OCI-M2 (cell line): ENCODE results near the gene TRERF1.

Experiments
- DNase-seq: peaks from one replicate; lab custom pipeline; 2025; ENCODE audit not compliant: unreplicated experiment; lab: John Stamatoyannopoulos, UW

TRERF1 gene

GRCh38 chr6:42396720-42397119 lies 55.0 kb downstream of the TRERF1 start:
- no peak for DNase-seq

GRCh38 chr6:42394881-42395620 lies 56.7 kb downstream of the TRERF1 start:
- DNase-seq: no peak

DNA sequence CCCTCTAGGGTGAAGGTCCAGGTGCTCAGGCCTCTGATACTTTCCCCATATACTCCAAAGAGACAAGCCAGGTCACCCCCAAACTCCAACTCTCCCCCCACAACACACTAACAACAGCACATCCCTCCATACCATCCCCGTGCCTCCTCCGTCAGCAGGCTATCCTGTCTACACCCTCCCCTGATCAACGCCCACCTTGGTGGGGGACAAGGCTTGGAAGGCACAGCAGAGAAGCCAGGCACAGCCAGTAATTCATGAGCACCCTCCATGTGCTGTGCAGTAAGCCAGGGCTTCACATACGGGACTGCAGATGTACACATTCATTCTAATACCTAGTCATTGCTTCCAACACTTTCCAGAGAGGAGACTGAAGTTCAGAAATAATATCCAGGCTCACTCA lies 57.6 kb downstream of the TRERF1 start:
- no peak for DNase-seq

DNA sequence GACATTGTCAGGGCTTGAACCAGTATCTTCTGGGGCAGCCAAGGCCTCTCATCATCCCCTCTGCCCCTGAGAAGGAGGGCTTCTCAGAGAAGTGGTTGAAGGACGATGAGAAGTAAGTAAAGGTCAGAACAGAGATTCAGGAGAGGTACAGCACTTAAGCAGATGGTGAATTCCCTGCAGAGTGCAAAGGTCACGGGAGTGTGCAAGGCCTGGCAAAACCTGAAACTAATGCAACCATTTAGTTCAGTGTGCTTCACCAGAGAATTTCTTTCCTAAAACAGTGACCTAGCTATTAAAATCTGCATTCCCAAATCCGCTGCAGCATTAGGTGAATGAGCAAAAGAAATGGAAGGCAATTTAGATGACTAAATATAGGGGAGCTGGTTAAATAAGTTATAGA lies 58.4 kb downstream of the TRERF1 start:
- no peak for DNase-seq

DNA sequence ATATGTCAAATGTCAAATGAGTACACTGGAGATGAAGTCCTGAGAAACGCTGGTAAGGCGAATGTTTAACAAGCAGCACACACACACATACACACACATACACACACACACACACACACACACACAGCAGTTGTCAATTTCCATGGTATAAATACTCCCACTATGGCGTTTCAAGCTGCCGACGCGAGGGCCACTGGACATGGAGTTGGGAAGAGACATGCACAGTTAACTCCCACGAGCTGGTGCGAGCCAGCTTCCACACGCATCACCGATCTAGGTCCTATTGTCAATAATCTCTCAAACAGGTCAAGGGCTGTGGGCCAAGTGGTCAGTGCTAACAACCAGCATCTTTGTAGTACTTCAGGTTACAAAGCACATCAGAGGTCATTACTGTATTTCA lies 58.9 kb downstream of the TRERF1 start:
- DNase-seq: no peak

DNA sequence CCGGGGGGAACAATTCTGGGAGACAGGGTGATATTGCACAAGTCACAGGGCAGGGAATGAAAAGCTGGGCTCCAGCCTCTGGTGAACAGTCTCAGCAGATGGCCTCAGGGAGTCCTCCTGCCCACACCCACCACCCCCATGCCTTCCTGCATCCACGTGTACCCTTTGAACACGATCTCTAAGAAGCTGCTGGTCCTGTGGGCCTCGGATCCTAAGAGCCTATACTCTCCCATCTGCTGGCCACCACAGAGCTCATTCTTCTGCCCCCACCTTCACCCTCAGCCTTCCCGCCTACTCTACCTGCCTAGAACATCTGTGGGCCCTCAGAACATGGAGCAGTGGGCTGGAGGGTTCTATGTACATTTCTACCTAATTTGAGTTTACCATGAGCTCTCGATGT lies 60.3 kb downstream of the TRERF1 start:
- DNase-seq: no peak

GRCh38 chr6:42390228-42390934 lies 61.3 kb downstream of the TRERF1 start:
- no peak for DNase-seq

- DNase-seq: no peak
Observed at GRCh38 chr6:42389736-42390135, 62.0 kb downstream of the TRERF1 start.

DNA sequence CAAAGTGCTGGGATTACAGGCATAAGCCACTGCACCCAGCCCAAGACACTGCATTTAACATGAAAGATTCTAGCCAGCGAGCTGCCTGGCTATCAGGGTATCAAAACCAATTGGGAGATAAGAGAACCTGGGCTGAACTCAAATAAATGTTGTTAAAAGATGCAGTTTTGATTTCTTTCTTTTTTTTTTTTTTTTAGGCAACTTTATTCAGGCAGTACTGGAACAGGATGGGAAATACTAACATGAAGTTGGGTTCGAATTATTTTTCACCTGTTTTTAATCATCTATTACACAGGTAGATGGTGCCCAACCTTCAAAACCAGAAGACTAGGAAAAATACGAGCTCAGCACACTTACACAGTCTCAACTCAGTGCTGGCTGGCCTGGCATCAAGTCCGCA lies 63.7 kb downstream of the TRERF1 start:
- no peak for DNase-seq

DNA sequence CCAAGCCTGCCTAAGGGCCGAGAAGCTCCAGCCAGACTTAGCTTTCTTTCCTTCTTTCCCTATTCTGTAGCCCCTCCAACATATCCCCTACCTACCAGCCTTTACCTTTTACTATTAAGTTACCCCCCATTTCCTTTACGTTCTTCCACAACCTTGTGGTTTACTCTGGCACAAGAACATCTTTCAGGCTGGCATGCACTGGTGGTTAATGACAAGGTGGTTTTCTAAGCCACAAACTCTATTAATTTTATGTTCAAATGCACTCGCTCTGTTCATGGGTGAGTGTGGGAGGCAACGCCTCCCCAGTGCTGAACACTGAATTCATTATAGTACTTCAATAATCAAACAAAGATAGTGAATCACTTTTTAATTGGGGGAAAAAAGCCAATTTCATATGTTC lies 64.4 kb downstream of the TRERF1 start:
- DNase-seq: no peak

DNA sequence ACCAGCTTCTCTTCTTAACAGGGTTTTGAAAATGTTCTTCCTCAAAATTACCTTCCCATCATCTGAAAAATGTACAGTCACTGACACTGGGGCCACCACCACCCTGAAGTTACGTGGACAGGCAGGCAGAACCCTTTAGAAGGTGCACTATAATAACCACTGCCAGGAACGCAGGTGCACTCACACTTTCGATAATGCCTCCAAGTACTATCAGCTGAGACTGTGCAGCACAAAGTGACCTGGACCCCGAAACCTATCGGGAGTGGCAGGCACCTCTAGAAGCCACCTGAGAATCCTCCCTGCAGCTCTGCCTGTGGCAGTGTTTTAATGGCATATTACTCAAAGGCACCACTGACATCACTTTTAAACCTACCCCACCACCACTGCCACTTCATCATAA lies 66.4 kb downstream of the TRERF1 start:
- no peak for DNase-seq

GRCh38 chr6:42383421-42384205 lies 68.1 kb downstream of the TRERF1 start:
- DNase-seq: no peak

- no peak for DNase-seq
Observed at GRCh38 chr6:42381850-42382249, 69.9 kb downstream of the TRERF1 start.

GRCh38 chr6:42380228-42380979 lies 71.3 kb downstream of the TRERF1 start:
- no peak for DNase-seq

DNA sequence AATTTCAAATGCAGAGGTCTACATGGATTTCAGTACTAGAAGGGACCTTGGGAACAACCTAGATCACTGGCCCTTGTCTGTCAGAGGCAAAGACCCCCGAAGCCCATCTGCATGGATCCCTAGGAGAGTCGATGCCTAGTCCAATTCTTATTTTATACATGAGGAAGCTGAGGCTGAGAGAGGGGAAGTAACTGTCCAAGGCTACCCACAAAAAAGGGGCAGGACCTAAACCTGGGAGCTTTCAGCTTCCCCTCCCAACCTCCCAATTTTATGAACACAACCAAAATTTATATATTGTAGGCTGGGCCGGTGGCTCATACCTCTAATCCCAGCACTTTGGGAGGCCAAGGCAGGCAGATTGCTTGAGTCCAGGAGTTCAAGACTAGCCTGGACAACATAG lies 73.2 kb downstream of the TRERF1 start:
- no peak for DNase-seq

DNA sequence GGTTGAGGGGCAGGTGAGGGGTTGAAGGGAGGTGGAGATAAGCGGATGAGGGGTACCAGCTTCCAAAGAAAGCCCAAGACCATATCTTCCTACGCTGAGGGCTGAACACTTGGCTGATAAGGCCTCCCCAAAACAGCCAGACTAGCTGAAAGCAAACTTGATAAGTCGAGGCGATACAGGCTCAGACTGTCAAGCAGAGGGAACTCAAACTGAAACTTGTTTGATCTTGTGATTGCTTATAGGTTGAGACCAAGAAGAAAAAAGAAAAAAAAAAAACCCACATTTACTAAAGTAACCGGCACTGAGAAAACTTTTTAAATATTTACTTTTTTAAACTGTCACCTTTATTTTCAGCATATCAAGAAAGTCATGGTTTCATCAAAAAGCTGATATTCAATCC lies 73.6 kb downstream of the TRERF1 start:
- DNase-seq: no peak

DNA sequence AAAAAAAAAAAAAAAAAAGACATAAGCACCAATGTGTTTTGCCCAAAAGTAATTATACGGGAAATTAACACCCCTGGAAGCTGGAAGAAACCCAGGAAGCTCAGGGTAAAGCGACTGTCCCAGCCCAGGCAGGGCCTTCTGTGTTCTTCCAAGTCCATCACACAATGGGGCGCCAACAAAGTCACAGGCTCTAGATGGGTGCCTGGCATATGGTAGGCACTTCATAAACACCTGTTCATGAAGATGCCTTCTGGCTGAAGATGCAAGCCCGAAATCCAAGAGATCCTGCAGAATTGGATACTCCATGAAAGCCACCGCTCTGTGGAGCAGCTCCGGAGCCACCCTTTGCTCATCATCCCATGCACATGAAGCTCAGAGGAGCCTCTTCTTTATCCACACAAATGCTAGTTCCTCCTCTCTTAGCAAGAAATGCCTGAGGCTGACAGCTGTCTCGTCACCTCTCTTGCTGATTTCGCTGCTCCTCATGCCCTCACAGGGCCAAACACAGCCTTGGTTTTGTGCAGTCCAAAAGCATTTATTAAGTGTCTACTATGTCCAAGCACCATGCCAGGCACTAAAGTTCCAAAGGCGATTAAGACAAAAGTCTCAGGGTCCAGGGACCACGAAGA lies 76.6 kb downstream of the TRERF1 start:
- no peak for DNase-seq

GRCh38 chr6:42374018-42374669 lies 77.6 kb downstream of the TRERF1 start:
- DNase-seq: no peak

- DNase-seq: no peak
Observed at GRCh38 chr6:42372699-42373098, 79.0 kb downstream of the TRERF1 start.

DNA sequence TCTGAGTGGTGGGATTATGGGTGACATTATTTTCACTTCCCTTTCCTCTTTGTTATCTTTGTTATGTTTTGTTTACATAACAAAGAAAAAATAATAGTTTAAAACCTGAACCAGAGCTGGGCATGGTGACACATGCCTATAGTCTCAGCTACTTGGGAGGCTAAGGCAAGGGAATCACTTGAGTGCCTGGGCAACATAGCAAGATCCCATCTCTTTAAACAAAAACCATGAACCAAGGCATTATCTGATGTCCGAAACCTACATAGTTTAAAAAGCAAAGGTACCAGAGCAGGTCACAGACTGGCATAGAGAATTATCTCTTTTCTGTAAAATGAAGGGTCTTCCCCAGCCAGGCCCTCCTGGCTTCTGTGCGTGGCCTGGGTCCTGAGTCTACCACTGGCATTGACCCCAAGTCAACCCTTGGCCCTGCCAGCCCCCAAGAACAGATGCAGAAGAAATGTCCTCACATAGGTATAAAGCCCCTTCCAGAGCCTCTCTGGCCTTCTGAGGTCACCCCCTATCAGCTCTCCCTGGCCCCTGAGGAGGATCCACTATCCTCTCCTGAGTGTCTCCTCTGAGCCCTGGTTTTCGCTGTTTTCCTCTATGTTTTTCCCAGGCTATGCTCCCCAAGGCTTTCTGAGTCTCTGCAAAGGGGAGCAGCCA lies 81.3 kb downstream of the TRERF1 start:
- DNase-seq: no peak
